ENCODE data around the gene MZT2B. TPM values are rescaled to one million over a fixed set of nuclear protein-coding genes. Genes with fewer than 3 reads are reported as not detected.
"Not testable (repeated sequence)": the region's sequence is repeated elsewhere in the genome, so short reads cannot be mapped to it uniquely, and the experiment has no call there.

The MZT2B gene, protein sequence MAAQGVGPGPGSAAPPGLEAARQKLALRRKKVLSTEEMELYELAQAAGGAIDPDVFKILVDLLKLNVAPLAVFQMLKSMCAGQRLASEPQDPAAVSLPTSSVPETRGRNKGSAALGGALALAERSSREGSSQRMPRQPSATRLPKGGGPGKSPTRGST
- polyA plus RNA-seq (ENCODE audit: insufficient read length in 3 of 3): 10 to 100 TPM; 57.2 to 81.4 (median 70.4) TPM

DNA sequence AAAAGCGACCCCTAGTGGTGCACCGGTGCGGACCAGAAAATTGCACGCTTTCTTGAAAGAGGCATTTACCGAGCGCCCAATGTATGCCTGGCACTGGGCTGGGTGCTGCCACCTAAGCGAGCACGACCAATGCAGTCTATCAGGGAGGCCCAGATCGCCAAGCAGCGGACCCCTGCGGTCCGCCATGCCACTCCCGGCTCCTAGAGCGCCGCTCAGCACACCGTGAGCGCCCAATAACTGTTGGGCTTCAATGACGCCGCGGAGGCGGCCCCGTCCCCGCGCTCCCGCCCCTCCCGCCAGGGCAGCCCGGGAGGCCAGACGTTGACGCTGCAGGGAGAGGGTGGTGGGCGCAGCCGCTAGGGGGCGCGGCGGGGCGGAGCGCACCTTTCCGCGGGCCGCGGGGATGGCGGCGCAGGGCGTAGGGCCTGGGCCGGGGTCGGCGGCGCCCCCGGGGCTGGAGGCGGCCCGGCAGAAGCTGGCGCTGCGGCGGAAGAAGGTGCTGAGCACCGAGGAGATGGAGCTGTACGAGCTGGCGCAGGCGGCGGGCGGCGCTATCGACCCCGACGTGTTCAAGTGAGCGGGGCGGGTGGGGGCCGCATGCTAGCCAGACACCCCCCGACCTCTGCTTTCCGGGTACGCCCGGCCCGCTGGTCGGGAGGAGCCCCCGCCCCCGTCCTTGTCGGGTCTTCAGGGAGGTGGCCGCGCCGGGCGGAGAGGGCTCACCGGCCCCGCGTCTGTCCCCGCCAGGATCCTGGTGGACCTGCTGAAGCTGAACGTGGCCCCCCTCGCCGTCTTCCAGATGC is at the start of gene MZT2B:
Gene MZT2B, plus strand, starts transcription at position 383 of the 803 bp plus-strand sequence. Its CDS starts 21 bp downstream, at position 404.
- peak; percentile 56 to 68 (median 65) for DNase-seq (ENCODE audit: low read depth in 3 of 3, low spot score in 2 of 3)

GRCh38 chr2:130135692-130136541 is 46.1 kb upstream of the MZT2B start:
- no peak for DNase-seq (ENCODE audit: low read depth in 3 of 3, low spot score in 2 of 3)

DNA sequence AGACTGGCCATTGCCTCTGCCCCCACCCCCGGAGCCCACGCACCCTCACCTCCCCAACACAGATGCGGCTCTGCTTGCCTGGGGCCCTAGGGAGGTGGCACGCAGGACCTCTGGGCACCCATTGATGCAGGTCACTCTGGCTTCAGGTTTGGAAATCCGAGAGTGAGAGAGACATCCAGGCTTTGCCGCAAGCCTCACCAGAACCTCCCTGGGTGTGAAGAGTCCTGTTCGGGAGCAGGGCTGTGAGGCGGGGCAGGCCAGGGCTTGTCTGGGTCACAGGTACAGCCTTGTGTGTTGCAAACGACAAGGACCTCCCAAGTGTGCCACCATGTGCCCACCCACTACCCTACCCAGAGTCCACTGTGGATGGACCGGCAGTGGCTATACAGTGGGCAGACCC is 45.5 kb upstream of the MZT2B start:
- DNase-seq (ENCODE audit: low read depth in 3 of 3, low spot score in 2 of 3): not testable (repeated sequence)

- not testable (repeated sequence) for DNase-seq (ENCODE audit: low read depth in 3 of 3, low spot score in 2 of 3)
These were observed 44.9 kb upstream of the MZT2B start for GRCh38 chr2:130137118-130137517.

DNA sequence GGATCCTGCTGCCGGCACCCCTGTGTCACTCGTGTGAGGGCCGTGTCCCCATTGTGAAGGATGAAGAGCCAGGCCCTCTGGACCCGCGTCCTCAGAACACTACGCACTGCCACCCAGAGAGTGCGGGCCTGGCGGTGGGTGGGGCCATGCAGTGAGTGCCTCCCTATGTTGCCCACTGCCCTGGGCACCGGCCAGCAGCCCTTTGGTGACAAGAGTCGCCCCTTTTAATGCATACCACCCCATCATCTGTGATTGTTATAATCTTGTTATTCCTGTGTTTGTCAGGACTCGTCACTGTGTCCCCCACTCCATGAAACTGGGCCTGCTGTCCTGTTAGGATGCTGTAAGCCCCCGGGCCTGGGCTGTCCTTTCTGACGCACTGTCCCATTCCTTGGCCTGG is 43.7 kb upstream of the MZT2B start:
- not testable (repeated sequence) for DNase-seq (ENCODE audit: low read depth in 3 of 3, low spot score in 2 of 3)

GRCh38 chr2:130138841-130139251 is 43.2 kb upstream of the MZT2B start:
- DNase-seq (ENCODE audit: low read depth in 3 of 3, low spot score in 2 of 3): not testable (repeated sequence)

- DNase-seq (ENCODE audit: low read depth in 3 of 3, low spot score in 2 of 3): not testable (repeated sequence)
These were observed 42.5 kb upstream of the MZT2B start for GRCh38 chr2:130139331-130140280.

GRCh38 chr2:130140516-130140915 is 41.5 kb upstream of the MZT2B start:
- not testable (repeated sequence) for DNase-seq (ENCODE audit: low read depth in 3 of 3, low spot score in 2 of 3)

GRCh38 chr2:130141002-130141401 is 41.1 kb upstream of the MZT2B start:
- DNase-seq (ENCODE audit: low read depth in 3 of 3, low spot score in 2 of 3): not testable (repeated sequence)

- not testable (repeated sequence) for DNase-seq (ENCODE audit: low read depth in 3 of 3, low spot score in 2 of 3)
These were observed 40.3 kb upstream of the MZT2B start for GRCh38 chr2:130141645-130142370.

DNA sequence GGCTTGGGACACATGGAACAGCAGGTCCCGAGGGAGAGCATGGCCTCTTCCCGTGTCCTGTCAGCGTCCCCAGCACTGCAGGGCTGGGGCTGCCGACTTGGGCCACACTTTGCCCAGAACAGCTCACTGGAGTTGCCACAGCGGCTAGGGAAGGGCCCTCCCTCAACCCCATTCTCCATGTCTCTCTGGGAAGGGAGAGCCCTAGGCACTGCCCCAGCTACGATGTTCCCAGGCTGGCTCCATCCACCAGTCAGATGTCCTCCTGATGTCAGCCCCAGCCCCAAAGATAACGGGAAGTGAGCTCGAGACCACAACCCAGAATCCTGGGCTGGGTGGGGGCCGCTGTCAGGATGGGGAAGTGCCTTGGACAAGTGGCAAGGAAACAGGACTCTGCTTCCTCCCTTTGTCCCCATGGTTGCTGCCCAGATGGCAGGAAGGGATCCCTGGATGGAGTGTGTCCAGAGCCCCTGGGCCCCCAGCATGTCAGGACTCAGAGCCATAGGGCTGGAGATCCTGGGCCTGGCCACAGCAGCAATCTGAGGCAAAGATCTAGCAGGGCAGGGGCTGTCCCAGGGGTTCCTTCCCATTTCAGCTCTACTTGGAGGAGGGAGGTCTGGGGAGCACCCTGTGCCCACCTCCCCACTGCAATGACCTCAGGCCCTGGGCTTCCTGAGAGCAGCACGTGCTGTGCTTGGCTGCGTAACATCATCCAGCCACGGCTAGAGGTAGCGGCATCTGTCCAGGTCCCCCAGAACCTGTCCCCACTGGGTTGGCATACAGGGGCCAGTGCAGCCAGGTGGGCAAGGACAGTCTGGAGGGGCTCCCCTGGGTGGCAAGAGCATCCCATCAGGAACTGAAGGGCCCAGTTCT is 39.4 kb upstream of the MZT2B start:
- DNase-seq (ENCODE audit: low read depth in 3 of 3, low spot score in 2 of 3): not testable (repeated sequence)

- not testable (repeated sequence) for DNase-seq (ENCODE audit: low read depth in 3 of 3, low spot score in 2 of 3)
These were observed 38.6 kb upstream of the MZT2B start for GRCh38 chr2:130143266-130144039.

DNA sequence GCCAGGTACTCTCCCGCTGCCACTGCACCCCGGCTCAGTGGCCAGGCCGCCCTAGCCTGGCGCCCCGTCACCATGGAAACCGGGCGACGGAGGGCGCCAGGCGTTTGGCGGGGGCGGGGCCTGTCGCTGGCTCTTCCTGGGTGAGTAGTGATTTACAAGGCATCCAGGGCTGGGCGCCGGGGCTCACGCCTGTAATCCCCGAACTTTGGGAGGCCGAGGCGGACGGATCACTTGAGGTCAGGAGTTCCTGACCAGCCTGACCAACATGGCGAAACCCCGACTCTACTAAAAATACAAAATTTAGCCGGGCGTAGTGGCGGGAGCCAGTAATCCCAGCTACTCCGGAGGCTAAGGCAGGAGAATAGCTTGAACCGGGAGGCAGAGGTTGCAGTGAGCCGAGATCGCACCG is 37.1 kb upstream of the MZT2B start, which contains the start of gene CCDC74B:
Gene CCDC74B, minus strand, starts transcription at position 107 of the 409 bp plus-strand sequence. CDS start 116 bp downstream, outside the sequence.
- DNase-seq (ENCODE audit: low read depth in 3 of 3, low spot score in 2 of 3): not testable (repeated sequence)

DNA sequence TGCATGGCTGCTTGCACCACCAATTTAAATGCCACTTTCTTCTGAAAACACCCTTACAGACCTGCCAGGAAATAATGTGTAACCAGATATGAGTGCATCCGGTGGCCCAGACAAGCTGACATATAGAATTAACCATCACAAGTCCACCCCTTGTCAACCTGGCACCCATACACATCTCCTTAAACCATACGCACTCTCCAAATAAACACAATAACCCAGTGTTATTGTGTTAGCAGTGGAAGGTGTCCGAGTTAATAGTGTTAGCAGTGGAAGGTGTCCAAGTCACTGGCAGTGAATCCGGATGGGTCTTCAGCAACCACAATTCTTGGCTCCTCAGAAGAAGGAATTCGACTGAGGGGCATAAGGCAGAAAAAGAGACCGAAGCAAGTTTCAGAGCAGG is 33.5 kb upstream of the MZT2B start:
- not testable (repeated sequence) for DNase-seq (ENCODE audit: low read depth in 3 of 3, low spot score in 2 of 3)

GRCh38 chr2:130150181-130151144 is 31.6 kb upstream of the MZT2B start:
- DNase-seq (ENCODE audit: low read depth in 3 of 3, low spot score in 2 of 3): no peak

DNA sequence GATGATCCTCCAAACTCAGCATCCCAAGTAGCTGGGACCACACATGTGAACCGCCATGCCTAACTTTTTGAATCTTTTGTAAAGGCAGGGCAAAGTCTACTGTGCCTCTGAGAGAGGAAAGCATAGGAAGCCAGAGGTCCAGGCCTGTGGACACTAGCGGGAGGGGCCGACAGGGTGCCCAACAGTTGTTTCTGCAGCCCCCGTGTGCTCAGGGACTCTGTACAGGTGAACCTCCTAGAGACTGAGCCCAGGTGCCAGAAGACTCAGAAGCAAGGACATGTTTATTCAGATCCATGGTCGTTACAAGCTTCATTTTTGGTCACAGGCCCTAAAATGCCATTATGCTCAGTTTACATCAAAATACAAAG is 30.9 kb upstream of the MZT2B start:
- not testable (repeated sequence) for DNase-seq (ENCODE audit: low read depth in 3 of 3, low spot score in 2 of 3)

Data from right renal cortex interstitium (tissue), 3 donors.